HG03064 (cell line): ENCODE results near the gene OR2T3.
A peak's percentile ranks its signal among the peaks of the same experiment; 100 is the strongest.
"Not testable (repeated sequence)": the region's sequence is repeated elsewhere in the genome, so short reads cannot be mapped to it uniquely, and the experiment has no call there.

Experiments used
- ATAC-seq: cut with Tn5 transposase; IDR thresholded peaks from one replicate; pipeline ENCODE4 v1.9.1; 2021; ENCODE audit warnings: low read depth; ENCODE audit not compliant: unreplicated experiment

The OR2T3 gene

DNA sequence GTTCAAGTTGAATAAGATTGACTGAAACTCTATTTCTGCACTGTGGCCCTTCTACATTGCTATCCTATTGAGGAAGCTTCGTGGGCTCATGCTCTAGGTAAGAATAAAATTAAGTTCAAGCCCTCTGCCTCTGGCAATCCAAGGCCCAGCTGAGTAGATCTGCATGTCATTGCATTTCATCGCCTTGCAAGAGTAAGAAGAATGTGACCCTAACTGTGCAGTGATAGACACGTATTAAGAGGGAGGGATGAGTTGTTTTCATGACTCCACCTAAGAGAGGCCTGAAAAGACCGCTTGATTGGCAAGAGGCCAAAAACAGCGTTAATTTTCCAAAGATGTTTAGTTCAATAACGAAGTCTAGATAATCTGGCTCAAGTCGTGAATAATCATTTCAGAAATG is 14.0 kb upstream of the OR2T3 start:
- ATAC-seq, result not testable (repeated sequence)

DNA sequence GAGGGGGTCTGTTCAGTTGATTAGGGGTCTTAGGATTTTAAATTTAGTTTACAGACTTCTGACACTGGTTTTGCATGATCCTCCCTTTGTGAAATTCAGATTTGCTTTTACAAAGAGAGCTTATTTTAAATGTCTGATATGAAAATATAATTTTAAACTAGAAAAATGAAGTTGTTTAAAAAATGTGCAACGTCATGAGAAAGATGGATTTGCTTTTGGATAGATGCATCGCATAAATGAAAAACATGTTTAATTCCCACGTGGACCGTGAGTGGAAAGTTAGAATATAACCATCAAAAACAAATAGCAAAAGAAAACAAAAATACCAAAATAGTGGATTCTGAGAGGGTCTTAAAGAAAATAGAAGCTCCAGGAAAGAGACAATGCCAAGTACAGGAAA is 2.0 kb upstream of the OR2T3 start:
- ATAC-seq, result no peak

DNA sequence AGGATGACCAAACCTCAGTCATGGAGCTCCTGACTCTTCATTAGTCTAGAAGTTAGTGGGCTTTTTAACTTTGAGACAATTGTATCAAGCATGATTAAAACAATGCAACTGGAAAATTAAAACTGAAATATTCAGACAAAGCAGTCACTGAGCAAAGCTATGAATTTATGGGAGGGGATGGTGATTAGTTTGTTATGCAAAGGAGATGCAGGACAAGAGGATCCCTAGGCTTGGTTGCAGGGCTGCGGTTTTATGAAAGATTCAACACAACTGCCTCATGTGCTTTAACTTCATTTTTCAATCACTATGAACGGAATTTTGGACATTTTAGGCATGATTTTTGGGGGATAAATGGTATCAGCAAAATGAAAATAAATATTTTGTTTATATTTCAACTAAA is 1.0 kb upstream of the OR2T3 start:
- not testable (repeated sequence) for ATAC-seq

DNA sequence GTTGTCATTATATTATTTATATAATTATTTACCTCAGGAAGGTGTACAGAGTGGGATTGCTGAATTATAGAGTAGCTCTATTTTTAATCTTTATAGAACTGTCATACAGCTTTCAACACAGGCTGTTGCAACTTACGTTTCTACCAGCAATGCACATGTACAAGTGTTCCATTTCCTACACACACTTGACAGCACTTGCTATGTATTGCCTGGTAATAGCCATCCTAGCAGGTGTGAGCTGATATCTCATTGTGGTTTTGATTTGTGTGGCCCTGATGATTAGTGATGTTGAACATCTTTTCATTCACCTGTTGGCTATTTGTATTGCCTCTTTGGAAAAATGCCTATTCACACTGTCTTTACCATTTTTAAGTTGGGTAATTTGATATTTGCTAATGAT is 2.5 kb downstream of the OR2T3 start:
- peak; percentile 76 for ATAC-seq

DNA sequence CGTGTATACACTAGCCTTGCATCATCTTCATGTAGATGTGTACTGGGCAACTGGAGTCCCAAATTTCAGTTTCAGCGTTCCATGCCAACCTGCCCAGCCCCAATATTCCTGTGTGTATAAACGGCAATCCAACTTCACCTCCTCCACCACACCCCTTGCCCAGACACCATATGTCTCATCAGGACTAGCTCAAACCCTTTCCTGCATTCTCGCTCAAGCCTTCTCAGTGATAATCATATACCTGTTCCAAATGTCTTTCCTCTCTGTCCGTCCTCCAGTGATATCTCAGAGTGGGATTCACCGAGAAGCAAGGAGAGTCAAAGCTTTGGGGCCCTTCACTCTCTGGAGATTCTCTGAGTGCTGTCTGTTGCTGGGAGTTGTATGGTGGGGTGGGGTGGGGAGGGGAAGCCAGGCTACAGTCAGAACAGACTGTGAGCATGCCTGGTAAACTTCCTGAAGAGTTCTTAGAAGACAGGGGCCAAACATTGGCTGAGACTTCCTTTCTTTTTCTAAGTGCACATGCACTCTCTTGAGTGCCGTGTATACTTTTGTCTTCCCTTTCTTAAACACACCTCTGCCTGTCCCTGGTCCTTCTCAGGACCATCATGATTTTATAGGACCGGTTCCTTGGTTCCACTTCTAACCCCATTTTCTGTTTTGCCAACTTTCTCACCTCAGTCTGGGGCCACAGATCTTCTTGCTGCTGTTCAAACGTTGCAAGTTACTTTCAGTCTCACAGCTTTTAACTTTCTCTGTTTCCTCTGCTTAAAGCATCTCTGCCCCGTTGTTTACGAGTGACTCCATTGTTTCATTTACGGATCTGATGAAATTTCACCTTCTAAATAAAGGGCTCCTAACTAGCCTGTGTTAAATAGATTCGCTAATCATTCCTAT is 8.8 kb downstream of the OR2T3 start:
- peak; percentile 91 for ATAC-seq

DNA sequence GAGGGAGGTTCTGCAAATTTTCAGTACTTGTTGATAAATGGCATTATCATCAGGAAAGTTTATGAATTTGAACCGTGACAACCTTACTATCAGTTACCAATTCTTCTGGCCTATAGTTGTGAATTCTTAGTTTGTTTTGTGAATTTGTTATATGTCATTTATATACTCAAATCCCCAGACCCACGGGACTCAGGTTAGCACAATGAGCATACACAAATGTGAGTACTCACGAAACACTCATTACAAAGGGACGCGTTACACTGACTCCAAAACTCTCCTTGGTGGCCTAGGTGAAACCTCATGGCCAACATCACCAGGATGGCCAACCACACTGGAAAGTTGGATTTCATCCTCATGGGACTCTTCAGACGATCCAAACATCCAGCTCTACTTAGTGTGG is 15.1 kb downstream of the OR2T3 start, which contains the start of gene OR2T5:
Gene OR2T5, plus strand, starts transcription at position 301 of the 400 bp plus-strand sequence. Its CDS starts 0 bp downstream, at position 301.
- ATAC-seq, result not testable (repeated sequence)

DNA sequence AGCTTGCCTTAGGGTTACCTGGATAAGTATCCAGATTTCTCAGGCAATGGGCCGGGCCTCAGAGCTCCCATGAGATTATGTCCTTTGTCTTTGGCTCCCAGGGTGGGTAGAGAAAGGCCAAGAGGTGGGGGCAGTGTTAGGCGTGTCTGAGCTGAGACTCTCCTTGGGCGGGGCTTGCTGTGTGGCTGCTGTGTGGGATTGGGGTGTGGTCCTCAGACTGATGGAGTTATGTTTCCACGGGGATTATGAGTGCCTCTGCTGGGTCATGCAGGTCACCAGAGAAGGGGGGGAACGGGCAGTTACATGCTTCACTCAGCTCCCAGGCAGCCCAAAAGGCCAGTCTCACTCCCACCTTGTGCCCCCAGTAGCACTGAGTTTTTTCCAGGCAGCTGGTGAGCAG is 23.5 kb downstream of the OR2T3 start:
- ATAC-seq, result not testable (repeated sequence)

DNA sequence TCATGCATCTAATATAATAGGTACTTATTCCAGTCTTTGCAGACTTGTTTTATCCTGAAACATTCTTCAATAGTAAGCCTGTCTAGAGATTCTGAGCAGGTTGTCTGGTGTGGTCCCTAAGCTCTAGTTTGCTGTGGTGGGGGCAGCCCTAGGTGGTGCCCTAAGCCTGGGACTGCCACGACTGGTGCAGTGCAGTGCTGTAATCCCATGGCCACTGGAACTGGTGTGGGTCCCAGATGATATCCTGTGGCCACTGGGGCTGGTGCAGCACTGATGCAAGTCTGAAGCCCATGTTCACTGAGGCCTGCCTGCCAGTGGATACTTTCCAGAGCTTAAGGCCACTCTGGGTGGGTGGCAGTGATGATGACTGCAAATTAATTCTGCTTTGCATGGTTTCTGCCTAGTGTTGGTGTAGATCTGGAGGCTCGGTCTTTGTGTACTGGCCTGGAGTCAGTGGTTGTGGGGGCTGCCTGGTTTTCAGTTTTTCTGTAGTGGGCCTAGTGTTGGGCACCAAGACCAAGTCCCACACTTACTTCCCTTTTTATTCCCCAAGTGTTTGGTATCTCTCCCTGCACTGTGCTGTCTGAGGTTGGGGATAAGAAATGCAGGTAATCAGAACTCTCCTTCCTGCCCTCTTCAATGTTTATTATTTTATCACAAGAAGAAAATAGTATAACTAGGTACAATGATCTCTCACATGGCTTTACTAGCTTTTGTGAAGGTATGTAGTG is 27.3 kb downstream of the OR2T3 start:
- ATAC-seq, result not testable (repeated sequence)

DNA sequence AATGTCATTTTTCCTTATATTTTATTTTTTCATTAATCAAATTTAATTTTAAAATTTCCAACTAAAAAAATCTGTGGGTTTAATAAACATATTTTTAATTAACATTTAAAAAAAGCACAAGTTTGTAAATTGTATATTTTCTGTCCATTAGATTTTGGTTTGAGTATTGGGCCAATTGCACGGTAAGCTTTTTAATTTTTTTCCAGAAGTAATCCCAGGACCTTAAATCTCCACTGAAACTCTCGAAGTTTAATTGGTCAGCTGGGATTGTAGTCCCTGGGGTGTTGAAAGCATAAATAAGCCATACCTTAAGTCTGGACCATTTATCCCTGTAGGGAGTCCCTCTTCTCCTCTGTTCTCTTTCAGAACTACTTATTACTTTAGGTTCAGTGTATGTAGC is 34.6 kb downstream of the OR2T3 start, which contains the start of gene OR2G6:
Gene OR2G6, plus strand, starts transcription at position 301 of the 400 bp plus-strand sequence. CDS start 13,574 bp downstream, outside the sequence.
- ATAC-seq, result not testable (repeated sequence)

DNA sequence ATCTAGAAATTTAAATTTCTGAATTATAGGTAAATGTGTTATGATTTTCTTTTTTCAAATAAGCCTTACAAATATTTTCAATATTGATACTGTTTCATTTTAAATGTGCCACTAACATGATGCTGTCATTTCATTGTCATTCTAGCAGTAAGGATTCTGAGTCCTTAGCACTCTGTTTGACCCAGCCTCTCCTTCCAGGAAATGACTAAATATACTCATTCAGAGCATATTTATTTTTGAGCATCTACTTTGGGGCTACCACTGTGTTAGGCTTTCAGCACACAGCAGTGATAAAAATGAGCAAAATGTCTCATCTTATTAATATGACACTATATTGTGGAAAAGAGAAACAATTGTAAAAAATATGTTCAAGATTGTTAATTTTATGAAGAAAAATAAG is 37.1 kb downstream of the OR2T3 start:
- ATAC-seq, result not testable (repeated sequence)

DNA sequence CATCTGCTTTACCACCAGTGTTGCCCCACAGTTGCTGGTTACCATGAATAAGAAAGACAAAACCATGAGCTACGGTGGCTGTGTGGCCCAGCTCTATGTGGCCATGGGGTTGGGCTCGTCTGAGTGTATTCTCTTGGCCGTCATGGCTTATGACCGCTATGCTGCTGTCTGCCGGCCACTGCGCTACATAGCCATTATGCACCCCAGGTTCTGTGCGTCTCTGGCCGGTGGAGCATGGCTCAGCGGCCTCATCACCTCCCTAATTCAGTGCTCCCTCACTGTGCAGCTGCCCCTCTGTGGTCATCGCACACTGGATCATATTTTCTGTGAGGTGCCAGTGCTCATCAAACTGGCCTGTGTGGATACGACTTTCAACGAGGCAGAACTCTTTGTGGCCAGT is 48.7 kb downstream of the OR2T3 start:
- ATAC-seq, result no peak
